Common myeloid progenitor, CD34-positive (primary cell): ENCODE measurements around the gene VGLL4.
A peak's percentile ranks its signal among the peaks of the same experiment; 100 is the strongest.
"Not testable (repeated sequence)": the region's sequence is repeated elsewhere in the genome, so short reads cannot be mapped to it uniquely, and the experiment has no call there.

ENCODE experiments used
- CTCF ChIA-PET: fragments of 350-600 bp; sonication (Branson Sonifier 250); formaldehyde crosslinking; loops from one replicate; lab custom pipeline; 2021; ENCODE audit warnings: antibody characterized with exemption; lab: Charles Lee
- POLR2A ChIA-PET: fragments of 350-600 bp; sonication (Branson Sonifier 250); formaldehyde crosslinking; loops from one replicate; lab custom pipeline; 2021; ENCODE audit warnings: antibody characterized with exemption; lab: Charles Lee
- DNase-seq, 3 donors: peaks; one replicate each; pipeline versions ENCODE4 v3.0.0 to v3.0.0-alpha.2; 2013
- H3K27ac ChIP-seq, 2 experiments: 1 replicate in 1 of 2; 2 replicates in 1 of 2; pipeline ENCODE4 v1.7.0; 2013; ENCODE audit warnings: inconsistent platforms in 2 of 2, low read length in 2 of 2, mild to moderate bottlenecking in 2 of 2, low read depth in 1 of 2, moderate library complexity in 1 of 2; ENCODE audit not compliant: severe bottlenecking in 2 of 2, insufficient read depth in 1 of 2, poor library complexity in 1 of 2
- H3K27me3 ChIP-seq, 5 experiments: replicated peaks in 2 of 5; 1 replicate in 3 of 5; 2 replicates in 2 of 5; pipeline versions ENCODE4 v1.6.1 to v1.7.0; 2013; ENCODE audit warnings: low read length in 4 of 5, mild to moderate bottlenecking in 2 of 5, moderate library complexity in 2 of 5, inconsistent platforms in 1 of 5; ENCODE audit not compliant: insufficient read depth in 5 of 5, control insufficient read depth in 4 of 5
- H3K36me3 ChIP-seq, 4 experiments: 1 replicate in 2 of 4; 2 replicates in 2 of 4; pipeline versions ENCODE4 v1.6.1 to v1.7.0; 2013; ENCODE audit warnings: low read length in 3 of 4, control low read depth in 1 of 4, mild to moderate bottlenecking in 1 of 4; ENCODE audit not compliant: control insufficient read depth in 4 of 4, insufficient read depth in 4 of 4
- H3K4me1 ChIP-seq, 4 experiments: 1 replicate in 3 of 4; 2 replicates in 1 of 4; pipeline versions ENCODE4 v1.6.1 to v1.7.1; 2013; ENCODE audit warnings: low read length in 3 of 4, mild to moderate bottlenecking in 3 of 4, control low read depth in 1 of 4, inconsistent platforms in 1 of 4, moderate library complexity in 1 of 4; ENCODE audit not compliant: control insufficient read depth in 4 of 4, insufficient read depth in 4 of 4; ENCODE audit errors: control extremely low read depth in 1 of 4
- H3K4me3 ChIP-seq, 7 experiments: 1 replicate in 4 of 7; 2 replicates in 3 of 7; pipeline versions ENCODE4 v1.5.1 to v1.7.0; 2013; ENCODE audit warnings: mild to moderate bottlenecking in 7 of 7, low read length in 6 of 7, moderate library complexity in 6 of 7, inconsistent platforms in 2 of 7, low read depth in 2 of 7, control low read depth in 1 of 7; ENCODE audit not compliant: insufficient read depth in 4 of 7, control insufficient read depth in 1 of 7; ENCODE audit errors: extremely low read depth in 1 of 7
- H3K9me3 ChIP-seq, 5 experiments: 1 replicate in 4 of 5; 2 replicates in 1 of 5; pipeline versions ENCODE4 v1.6.1 to v1.7.1; 2013; ENCODE audit warnings: low read length in 4 of 5, mild to moderate bottlenecking in 2 of 5, inconsistent platforms in 1 of 5, low read depth in 1 of 5, moderate library complexity in 1 of 5; ENCODE audit not compliant: control insufficient read depth in 4 of 5, insufficient read depth in 2 of 5; ENCODE audit errors: control extremely low read depth in 1 of 5
- WGBS: methylation state at CpG from one replicate; pipeline ENCODE4 v1.1.5; 2013; ENCODE audit not compliant: insufficient coverage; 5-methylcytosine and 5-hydroxymethylcytosine counted together

The VGLL4 gene

GRCh38 chr3:11521167-11521566, 122.5 kb downstream of the VGLL4 start:
- 97% methylated on average over 8 of the region's 8 CpGs for WGBS
- Histone ChIP-seq H3K36me3 (no peaks in the 10 kb centered on the region), H3K27me3 (no peaks in the 10 kb centered on the region), H3K27ac (no peak overlapping the region), H3K9me3 (no peaks in the 10 kb centered on the region), H3K4me3 (no peak overlapping the region), H3K4me1 (peaks cover 0 to 10% (median 6%) of the 10 kb centered on the region in 4 experiments)
- DNase-seq: no peak
- POLR2A ChIA-PET: no interaction called here
- CTCF ChIA-PET: interaction anchor here (1.5 kb wide), 1 partner anchor 35 kb away, joined by 3 read pairs; no protein-coding TSS in a partner anchor

- no peak overlapping the region for H3K27ac ChIP-seq
- H3K27me3 ChIP-seq: no peaks in the 10 kb centered on the region
- H3K4me1 ChIP-seq: peaks cover 0 to 22% (median 11%) of the 10 kb centered on the region in 4 experiments
- H3K4me3 ChIP-seq: no peak overlapping the region
- ChIA-PET CTCF (no interaction called here), POLR2A (no interaction called here)
- no peak for DNase-seq
- WGBS: 97% methylated on average over 6 of the region's 6 CpGs
- H3K36me3 ChIP-seq: no peaks in the 10 kb centered on the region
- H3K9me3 ChIP-seq: no peaks in the 10 kb centered on the region
Measured at GRCh38 chr3:11517601-11518000, 126.1 kb downstream of the VGLL4 start.

- WGBS: 14% methylated on average over 4 of the region's 7 CpGs
- Histone ChIP-seq H3K27ac (no peak overlapping the region), H3K27me3 (no peaks in the 10 kb centered on the region), H3K9me3 (no peaks in the 10 kb centered on the region), H3K36me3 (no peaks in the 10 kb centered on the region), H3K4me3 (peak overlapping the region in 2 of 7 experiments; percentile 11 to 28), H3K4me1 (peaks cover 0 to 29% (median 11%) of the 10 kb centered on the region in 4 experiments)
- POLR2A ChIA-PET: no interaction called here
- DNase-seq: peak; percentile 6 to 75 (median 64)
- CTCF ChIA-PET: interaction anchor here (0.7 kb wide), 1 partner anchor 179 kb away, joined by 5 read pairs; no protein-coding TSS in a partner anchor
Measured at GRCh38 chr3:11514191-11514821, 129.4 kb downstream of the VGLL4 start.

- Histone ChIP-seq H3K36me3 (no peaks in the 10 kb centered on the region), H3K27me3 (no peaks in the 10 kb centered on the region), H3K27ac (no peak overlapping the region), H3K9me3 (no peaks in the 10 kb centered on the region), H3K4me1 (peaks cover 0 to 29% (median 11%) of the 10 kb centered on the region in 4 experiments), H3K4me3 (no peak overlapping the region)
- peak in 2 of 3 donors; percentile 11 to 22 for DNase-seq
- POLR2A ChIA-PET: no interaction called here
- 100% methylated on average over 3 of the region's 3 CpGs for WGBS
- CTCF ChIA-PET: no interaction called here
Measured at GRCh38 chr3:11513817-11514135, 129.9 kb downstream of the VGLL4 start.

- H3K36me3 ChIP-seq, DNase-seq, H3K27ac ChIP-seq, H3K4me3 ChIP-seq, POLR2A ChIA-PET, H3K27me3 ChIP-seq, H3K9me3 ChIP-seq: not testable (repeated sequence)
- CTCF ChIA-PET: interaction anchor here (0.8 kb wide), 1 partner anchor 33 kb away, joined by 4 read pairs; no protein-coding TSS in a partner anchor
- WGBS: 99% methylated on average over 9 of the region's 27 CpGs
- H3K4me1 ChIP-seq: peaks cover 0 to 29% (median 11%) of the 10 kb centered on the region in 4 experiments
Measured at GRCh38 chr3:11513125-11513816, 130.4 kb downstream of the VGLL4 start.

- H3K27ac ChIP-seq, DNase-seq, CTCF ChIA-PET, H3K27me3 ChIP-seq, POLR2A ChIA-PET, H3K36me3 ChIP-seq, H3K4me3 ChIP-seq, H3K9me3 ChIP-seq: not testable (repeated sequence)
- H3K4me1 ChIP-seq: peaks cover 0 to 29% (median 11%) of the 10 kb centered on the region in 4 experiments
- 99% methylated on average over 11 of the region's 20 CpGs for WGBS
Measured at GRCh38 chr3:11511606-11512005, 132.1 kb downstream of the VGLL4 start.

- H3K4me1 ChIP-seq: peaks cover 0 to 23% (median 9%) of the 10 kb centered on the region in 4 experiments
- no peak overlapping the region for H3K27ac ChIP-seq
- WGBS: 100% methylated on average over 2 of the region's 5 CpGs
- DNase-seq: no peak
- POLR2A ChIA-PET: no interaction called here
- no peaks in the 10 kb centered on the region for H3K36me3 ChIP-seq
- CTCF ChIA-PET: interaction anchor here (0.9 kb wide), 1 partner anchor 29 kb away, joined by 4 read pairs; no protein-coding TSS in a partner anchor
- H3K9me3 ChIP-seq: no peaks in the 10 kb centered on the region
- H3K27me3 ChIP-seq: no peaks in the 10 kb centered on the region
- no peak overlapping the region for H3K4me3 ChIP-seq
Measured at GRCh38 chr3:11510356-11510755, 133.4 kb downstream of the VGLL4 start.
